IMR-90 (cell line): ENCODE data around the gene TMEM204. TPM values are rescaled to one million over a fixed set of nuclear protein-coding genes. Genes with fewer than 3 reads are reported as not detected.

Experiments used
- ATAC-seq: fragments of 200-7000 bp; cut with Tn5 transposase; 2 replicates; pipeline ENCODE4 v1.9.1; 2020; ENCODE audit warnings: low read depth, mild to moderate bottlenecking, moderate library complexity
- BruUV-seq: library from RNA; stranded (reverse); fragments of 400-500 nt; replicated peaks from 2 replicates; lab custom pipeline; 2021; lab: Mats Ljungman, UMichigan
- CTCF ChIA-PET: fragments of 300-600 bp; formaldehyde crosslinking; extraction: SDS; loops from one replicate; lab custom pipeline; 2021; ENCODE audit warnings: antibody characterized with exemption; lab: Yijun Ruan, JAX
- POLR2A ChIA-PET: fragments of 300-600 bp; sonication (Branson Sonifier 250); formaldehyde crosslinking; loops from one replicate; lab custom pipeline; 2022; ENCODE audit warnings: antibody characterized with exemption; ENCODE audit not compliant: unreplicated experiment; lab: Charles Lee
- DNase-seq: peaks from one replicate; pipeline ENCODE4 v3.0.0; 2013
- H2AFZ ChIP-seq: replicated peaks from 2 replicates; pipeline ENCODE3; 2013; ENCODE audit warnings: low read length, mild to moderate bottlenecking; ENCODE audit not compliant: poor library complexity
- H2AK5ac ChIP-seq: 2 replicates; pipeline ENCODE4 v1.6.1; 2013; ENCODE audit warnings: low read depth, low read length, inconsistent platforms
- H2AK9ac ChIP-seq: replicated peaks from 2 replicates; pipeline ENCODE3; 2013; ENCODE audit warnings: mild to moderate bottlenecking, low read depth, low read length, moderate library complexity; ENCODE audit not compliant: poor library complexity
- H2BK120ac ChIP-seq: 2 replicates; pipeline ENCODE4 v1.6.1; 2013; ENCODE audit warnings: low read depth, low read length, inconsistent platforms
- H2BK15ac ChIP-seq: 3 replicates; pipeline ENCODE4 v1.6.1; 2013; ENCODE audit warnings: low read depth, low read length, inconsistent platforms
- H2BK20ac ChIP-seq: 2 replicates; pipeline ENCODE4 v1.6.1; 2013; ENCODE audit warnings: low read depth, mild to moderate bottlenecking, inconsistent platforms, low read length, moderate library complexity
- H2BK5ac ChIP-seq: 2 replicates; pipeline ENCODE4 v1.6.1; 2013; ENCODE audit warnings: mild to moderate bottlenecking, low read depth, low read length, inconsistent platforms; ENCODE audit not compliant: poor library complexity, severe bottlenecking
- H3K14ac ChIP-seq: replicated peaks from 2 replicates; pipeline ENCODE4 v1.6.1; 2013; ENCODE audit warnings: low read depth, low read length, inconsistent platforms
- H3K18ac ChIP-seq: 2 replicates; pipeline ENCODE4 v1.6.1; 2013; ENCODE audit warnings: low read depth, low read length, control low read depth
- H3K23ac ChIP-seq: 2 replicates; pipeline ENCODE4 v1.6.1; 2013; ENCODE audit warnings: low read depth, low read length, inconsistent platforms
- H3K27ac ChIP-seq: 2 replicates; pipeline ENCODE4 v1.5.1; 2013; ENCODE audit warnings: mild to moderate bottlenecking, control low read depth, low read length; ENCODE audit not compliant: insufficient read depth
- H3K27me3 ChIP-seq: 2 replicates; pipeline ENCODE4 v1.6.1; 2013; ENCODE audit warnings: low read length; ENCODE audit not compliant: control insufficient read depth, insufficient read depth
- H3K36me3 ChIP-seq: 2 replicates; pipeline ENCODE4 v1.6.1; 2013; ENCODE audit warnings: low read length, mixed read lengths; ENCODE audit not compliant: control insufficient read depth, insufficient read depth
- H3K4ac ChIP-seq: 2 replicates; pipeline ENCODE4 v1.6.1; 2013; ENCODE audit warnings: low read depth, low read length, inconsistent platforms
- H3K4me1 ChIP-seq: 2 replicates; pipeline ENCODE4 v1.6.1; 2013; ENCODE audit warnings: low read length, mixed read lengths; ENCODE audit not compliant: control insufficient read depth, insufficient read depth
- H3K4me2 ChIP-seq: 2 replicates; pipeline ENCODE4 v1.6.1; 2013; ENCODE audit warnings: low read depth, mild to moderate bottlenecking, control low read depth, low read length, moderate library complexity
- H3K4me3 ChIP-seq: 2 replicates; pipeline ENCODE4 v1.5.1; 2013; ENCODE audit warnings: low read depth, mild to moderate bottlenecking, control low read depth, low read length, moderate library complexity; ENCODE audit not compliant: insufficient read depth
- H3K56ac ChIP-seq: 2 replicates; pipeline ENCODE4 v1.6.1; 2013; ENCODE audit warnings: low read length, inconsistent platforms; ENCODE audit not compliant: insufficient read depth; ENCODE audit errors: extremely low read depth
- H3K79me1 ChIP-seq, 2 experiments: 2 replicates each; pipeline ENCODE4 v1.6.1; 2013; ENCODE audit warnings: low read length in 2 of 2, inconsistent platforms in 1 of 2, low read depth in 1 of 2
- H3K9ac ChIP-seq: 2 replicates; pipeline ENCODE4 v1.6.1; 2013; ENCODE audit warnings: low read depth, low read length, control low read depth
- H3K9me1 ChIP-seq: 2 replicates; pipeline ENCODE4 v1.6.1; 2013; ENCODE audit warnings: low read length, inconsistent platforms; ENCODE audit not compliant: insufficient read depth
- H3K9me3 ChIP-seq: 2 replicates; pipeline ENCODE4 v1.6.1; 2013; ENCODE audit warnings: low read length; ENCODE audit not compliant: control insufficient read depth, insufficient read depth
- H4K20me1 ChIP-seq: 2 replicates; pipeline ENCODE4 v1.6.1; 2013; ENCODE audit warnings: low read length, inconsistent platforms; ENCODE audit not compliant: insufficient read depth
- H4K5ac ChIP-seq: 2 replicates; pipeline ENCODE4 v1.6.1; 2013; ENCODE audit warnings: mild to moderate bottlenecking, low read depth, low read length, control low read depth
- H4K8ac ChIP-seq, 2 experiments: 2 replicates each; pipeline ENCODE4 v1.6.1; 2013; ENCODE audit warnings: low read depth in 2 of 2, low read length in 2 of 2, control low read depth in 1 of 2, inconsistent platforms in 1 of 2
- H4K91ac ChIP-seq: 2 replicates; pipeline ENCODE4 v1.6.1; 2013; ENCODE audit warnings: low read depth, low read length, inconsistent platforms; ENCODE audit not compliant: insufficient read depth
- BHLHE40 ChIP-seq: fragments of 150-350 bp; IDR thresholded peaks from 2 replicates; pipeline ENCODE4 v1.6.1; 2016; ENCODE audit warnings: mild to moderate bottlenecking, low read depth, low read length
- CEBPB ChIP-seq: IDR thresholded peaks from 2 replicates; pipeline ENCODE4 v1.6.1; 2012; ENCODE audit warnings: low read depth, low read length, improper control_type of control experiment
- CHD1 ChIP-seq: IDR thresholded peaks from 2 replicates; pipeline ENCODE4 v1.6.1; 2012; ENCODE audit warnings: low read depth, low read length, improper control_type of control experiment
- FOS ChIP-seq: fragments of 150-350 bp; IDR thresholded peaks from 2 replicates; pipeline ENCODE4 v1.6.1; 2016; ENCODE audit warnings: low read depth, low read length
- MAZ ChIP-seq: IDR thresholded peaks from 2 replicates; pipeline ENCODE4 v1.6.1; 2012; ENCODE audit warnings: low read depth, mild to moderate bottlenecking, low read length, improper control_type of control experiment, moderate library complexity, borderline replicate concordance
- MXI1 ChIP-seq: IDR thresholded peaks from 2 replicates; pipeline ENCODE4 v1.6.1; 2012; ENCODE audit warnings: low read depth, mild to moderate bottlenecking, low read length, moderate library complexity, borderline replicate concordance
- NFE2L2 ChIP-seq: fragments of 150-350 bp; IDR thresholded peaks from 2 replicates; pipeline ENCODE4 v1.6.1; 2016; ENCODE audit warnings: low read depth, mild to moderate bottlenecking, low read length
- POLR2A ChIP-seq: IDR thresholded peaks from 2 replicates; pipeline ENCODE4 v1.6.1; 2012; ENCODE audit warnings: mild to moderate bottlenecking, low read depth, low read length
- RCOR1 ChIP-seq: IDR thresholded peaks from 2 replicates; pipeline ENCODE4 v1.6.1; 2012; ENCODE audit warnings: mild to moderate bottlenecking, low read length, improper control_type of control experiment; ENCODE audit not compliant: insufficient replicate concordance
- WGBS, 2 experiments: methylation state at CpG; one replicate each; pipeline versions ENCODE4 v1.1.5 to v1.1.7; 2013; ENCODE audit warnings: missing lambda C conversion rate in 2 of 2; ENCODE audit not compliant: insufficient read length in 1 of 2; ENCODE audit errors: extremely low coverage in 2 of 2; 5-methylcytosine and 5-hydroxymethylcytosine counted together
- dilution Hi-C: fragments of 300-500 bp; cut with HindIII; formaldehyde crosslinking; loops from one replicate; pipeline ENCODE4 v1.14.3; 2018; ENCODE audit warnings: low sequenced_read_pairs; ENCODE audit not compliant: unreplicated experiment
- in situ Hi-C: fragments of 300-500 bp; cut with MboI; formaldehyde crosslinking; loops from 3 replicates; pipeline ENCODE4 v1.14.3; 2019; ENCODE audit warnings: low sequenced_read_pairs, inconsistent platforms, mixed read lengths
- intact Hi-C: fragments of 100-400 bp; cut with micrococcal nuclease; formaldehyde crosslinking; loops from 2 replicates; pipeline ENCODE4 v1.10.0; 2022
- polyA plus RNA-seq, 3 experiments: library from polyadenylated mRNA; depleted of rRNA; stranded (reverse); fragments of >200 nt; gene quantifications; 2 replicates each; pipeline ENCODE4 v1.2.3, GENCODE V29; 2012; ENCODE audit warnings: low replicate concordance in 1 of 3
- total RNA-seq: library from RNA; depleted of rRNA; stranded (reverse); fragments of >200 nt; gene quantifications from 2 replicates; pipeline ENCODE4 v1.2.3, GENCODE V29; 2012
- TF ChIP-seq, protein P1 (sequence below): conservative IDR thresholded peaks from 2 replicates; pipeline ENCODE4 v1.5.1; 2012; ENCODE audit warnings: mild to moderate bottlenecking, low read depth, low read length, improper control_type of control experiment
- TF ChIP-seq, protein P2 (sequence below): fragments of 150-350 bp; IDR thresholded peaks from 2 replicates; pipeline ENCODE4 v1.6.1; 2017; ENCODE audit warnings: mild to moderate bottlenecking, antibody characterized with exemption, low read length, low read depth

Gene TMEM204
- total and polyA plus RNA-seq, 2 of the 4 experiments (the other 2 are of a cell fraction) = 7.0 to 12.3 TPM

DNA sequence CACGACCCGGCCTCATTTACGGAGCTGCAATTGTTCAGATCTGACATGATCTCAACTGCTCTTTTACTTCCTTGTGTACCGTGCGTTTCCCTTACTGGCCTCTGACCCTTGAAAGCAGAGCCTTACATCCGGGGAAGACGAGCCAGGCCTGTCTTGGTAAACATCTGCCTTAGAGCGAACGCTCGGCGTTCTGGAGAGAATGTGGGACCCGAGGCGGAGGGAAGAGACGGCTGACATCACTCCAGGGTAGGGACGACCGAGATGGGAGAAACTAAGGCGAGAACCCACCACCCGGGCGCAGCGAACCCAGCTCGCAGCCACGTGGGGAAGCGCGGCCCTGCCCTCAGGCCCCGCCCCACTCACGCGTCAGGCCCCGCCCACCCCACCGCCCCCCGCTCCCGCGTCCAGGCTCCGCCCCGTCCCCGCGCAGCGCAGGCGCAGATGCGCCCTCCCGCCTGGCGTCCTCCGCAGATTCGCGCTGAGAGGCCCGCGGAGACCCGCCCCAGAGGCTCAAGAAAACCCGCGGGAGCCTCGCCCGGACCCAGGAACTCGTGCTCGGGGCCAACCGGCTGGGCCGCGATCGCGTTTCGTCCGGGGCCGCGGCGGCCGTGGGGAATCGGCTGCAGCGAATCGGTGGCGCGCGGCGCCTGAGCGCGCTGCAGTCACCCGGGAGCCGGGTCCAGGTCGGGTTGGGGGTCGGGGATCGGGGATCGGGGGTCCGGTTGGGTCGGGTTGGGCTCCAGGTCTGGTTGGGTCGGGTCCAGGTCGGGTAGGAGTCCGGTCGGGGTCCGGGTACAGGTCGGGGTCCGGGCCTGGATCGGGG, 40.3 kb upstream of the TMEM204 start, which contains the start of gene TELO2:
Gene TELO2, plus strand, starts transcription at position 438 of the 823 bp plus-strand sequence. CDS start 922 bp downstream, outside the sequence.
- peak within 1 kb of the TSS; percentile 99 for H2AFZ ChIP-seq
- dilution Hi-C loops (no loop called here), intact Hi-C loops (loop anchor here (5.0 kb wide), 2 partner anchors 119 to 214 kb away; partner anchors contain the start of genes CRAMP1, IFT140 and MAPK8IP3), in situ Hi-C loops (no loop called here)
- peaks cover 13% of the 10 kb centered on the region; the same call in 1 of the 2 replicates for H4K20me1 ChIP-seq
- H2BK15ac ChIP-seq = peak within 1 kb of the TSS; percentile 59; the same call in 2 of the 3 replicates
- ChIA-PET CTCF (interaction anchor here (0.6 kb wide), 1 partner anchor 246 kb away, joined by 4 read pairs; no protein-coding TSS in a partner anchor), POLR2A (interaction anchor here (0.6 kb wide), 1 partner anchor 66 kb away, joined by 8 read pairs; no protein-coding TSS in a partner anchor)
- peak within 1 kb of the TSS; percentile 93 for H2BK5ac ChIP-seq
- H3K14ac ChIP-seq = peak within 1 kb of the TSS; percentile 97
- peak within 1 kb of the TSS; percentile 81 for H3K56ac ChIP-seq
- H3K9me1 ChIP-seq = peaks cover 7% of the 10 kb centered on the region
- H2BK20ac ChIP-seq = peak within 1 kb of the TSS; percentile 49; the same call in 1 of the 2 replicates
- H4K5ac ChIP-seq = peak within 1 kb of the TSS; percentile 76
- H3K36me3 ChIP-seq = peaks cover 20% of the 10 kb centered on the region
- H3K4me2 ChIP-seq = peak within 1 kb of the TSS; percentile 99
- peak within 1 kb of the TSS; percentile 87 for H2BK120ac ChIP-seq
- H4K8ac ChIP-seq = peak within 1 kb of the TSS; percentile 96
- TF ChIP-seq, protein P1, sequence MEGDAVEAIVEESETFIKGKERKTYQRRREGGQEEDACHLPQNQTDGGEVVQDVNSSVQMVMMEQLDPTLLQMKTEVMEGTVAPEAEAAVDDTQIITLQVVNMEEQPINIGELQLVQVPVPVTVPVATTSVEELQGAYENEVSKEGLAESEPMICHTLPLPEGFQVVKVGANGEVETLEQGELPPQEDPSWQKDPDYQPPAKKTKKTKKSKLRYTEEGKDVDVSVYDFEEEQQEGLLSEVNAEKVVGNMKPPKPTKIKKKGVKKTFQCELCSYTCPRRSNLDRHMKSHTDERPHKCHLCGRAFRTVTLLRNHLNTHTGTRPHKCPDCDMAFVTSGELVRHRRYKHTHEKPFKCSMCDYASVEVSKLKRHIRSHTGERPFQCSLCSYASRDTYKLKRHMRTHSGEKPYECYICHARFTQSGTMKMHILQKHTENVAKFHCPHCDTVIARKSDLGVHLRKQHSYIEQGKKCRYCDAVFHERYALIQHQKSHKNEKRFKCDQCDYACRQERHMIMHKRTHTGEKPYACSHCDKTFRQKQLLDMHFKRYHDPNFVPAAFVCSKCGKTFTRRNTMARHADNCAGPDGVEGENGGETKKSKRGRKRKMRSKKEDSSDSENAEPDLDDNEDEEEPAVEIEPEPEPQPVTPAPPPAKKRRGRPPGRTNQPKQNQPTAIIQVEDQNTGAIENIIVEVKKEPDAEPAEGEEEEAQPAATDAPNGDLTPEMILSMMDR = no peak
- TF ChIP-seq RCOR1 (no peak), BHLHE40 (no peak), MAZ (peak; percentile 47; the same call in 1 of the 2 replicates), MXI1 (peak; percentile 70), POLR2A (no peak; the same call in 1 of the 2 replicates), CEBPB (no peak), CHD1 (no peak), NFE2L2 (no peak), FOS (no peak)
- TF ChIP-seq, protein P2, sequence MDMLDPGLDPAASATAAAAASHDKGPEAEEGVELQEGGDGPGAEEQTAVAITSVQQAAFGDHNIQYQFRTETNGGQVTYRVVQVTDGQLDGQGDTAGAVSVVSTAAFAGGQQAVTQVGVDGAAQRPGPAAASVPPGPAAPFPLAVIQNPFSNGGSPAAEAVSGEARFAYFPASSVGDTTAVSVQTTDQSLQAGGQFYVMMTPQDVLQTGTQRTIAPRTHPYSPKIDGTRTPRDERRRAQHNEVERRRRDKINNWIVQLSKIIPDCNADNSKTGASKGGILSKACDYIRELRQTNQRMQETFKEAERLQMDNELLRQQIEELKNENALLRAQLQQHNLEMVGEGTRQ = peak; percentile 63
- peak within 1 kb of the TSS; percentile 96 for H3K27ac ChIP-seq
- H3K4me1 ChIP-seq = peaks cover 12% of the 10 kb centered on the region
- H3K4me3 ChIP-seq = peak within 1 kb of the TSS; percentile 65
- no TSS peak for BruUV-seq
- peak within 1 kb of the TSS; percentile 94 for H2AK5ac ChIP-seq
- H4K91ac ChIP-seq = peak within 1 kb of the TSS; percentile 82
- peak within 1 kb of the TSS; percentile 97 for H2AK9ac ChIP-seq
- no peaks in the 10 kb centered on the region for H3K9me3 ChIP-seq
- peak within 1 kb of the TSS; percentile 57 for H3K18ac ChIP-seq
- peak within 1 kb of the TSS; percentile 89 for H3K4ac ChIP-seq
- ATAC-seq (peak; percentile 92), DNase-seq (peak; percentile 70)
- H3K9ac ChIP-seq = peak within 1 kb of the TSS; percentile 83
- H3K79me1 ChIP-seq = peaks cover 6 to 35% of the 10 kb centered on the region in 2 experiments
- H3K27me3 ChIP-seq = no peaks in the 10 kb centered on the region
- WGBS, 2 experiments = 9% methylated on average over 13 of the region's 89 CpGs; no CpG with 5 or more reads in 1 of the 2 experiments
- H3K23ac ChIP-seq = peak within 1 kb of the TSS; percentile 80
